GM03348 (cell line): ENCODE measurements around the gene FNDC3A.
A peak's percentile ranks its signal among the peaks of the same experiment; 100 is the strongest.
"Not testable (repeated sequence)": the region's sequence is repeated elsewhere in the genome, so short reads cannot be mapped to it uniquely, and the experiment has no call there.

Source experiments
- DNase-seq: peaks from one replicate; pipeline ENCODE4 v3.0.0; 2012; ENCODE audit warnings: low spot score

Gene FNDC3A

GRCh38 chr13:48977973-48978372 lies 2.3 kb downstream of the FNDC3A start:
- DNase-seq, result peak; percentile 49

GRCh38 chr13:48978942-48979601 lies 3.4 kb downstream of the FNDC3A start:
- no peak for DNase-seq

GRCh38 chr13:48979892-48980291 lies 4.2 kb downstream of the FNDC3A start:
- no peak for DNase-seq

- no peak for DNase-seq
These were observed 7.6 kb downstream of the FNDC3A start for GRCh38 chr13:48983331-48983730.

- DNase-seq, result no peak
These were observed 10.0 kb downstream of the FNDC3A start for GRCh38 chr13:48985756-48986155.

GRCh38 chr13:48990900-48991299 lies 15.2 kb downstream of the FNDC3A start:
- no peak for DNase-seq

- DNase-seq, result no peak
These were observed 17.4 kb downstream of the FNDC3A start for GRCh38 chr13:48993150-48993549.

GRCh38 chr13:48994706-48995105 lies 19.0 kb downstream of the FNDC3A start:
- peak; percentile 41 for DNase-seq

GRCh38 chr13:48998641-48999292 lies 23.1 kb downstream of the FNDC3A start:
- DNase-seq, result no peak

GRCh38 chr13:49000247-49000646 lies 24.5 kb downstream of the FNDC3A start:
- DNase-seq, result no peak

GRCh38 chr13:49018986-49019635 lies 43.4 kb downstream of the FNDC3A start:
- not testable (repeated sequence) for DNase-seq

- no peak for DNase-seq
These were observed 44.6 kb downstream of the FNDC3A start for GRCh38 chr13:49020328-49020727.

GRCh38 chr13:49020940-49021553 lies 45.3 kb downstream of the FNDC3A start:
- DNase-seq, result no peak

GRCh38 chr13:49021953-49022352 lies 46.2 kb downstream of the FNDC3A start:
- DNase-seq, result no peak

GRCh38 chr13:49022472-49023144 lies 46.9 kb downstream of the FNDC3A start:
- peak; percentile 38 for DNase-seq

- peak; percentile 60 for DNase-seq
These were observed 47.7 kb downstream of the FNDC3A start for GRCh38 chr13:49023431-49023830.

GRCh38 chr13:49026851-49027250 lies 51.1 kb downstream of the FNDC3A start:
- peak; percentile 19 for DNase-seq

GRCh38 chr13:49029570-49029969 lies 53.9 kb downstream of the FNDC3A start:
- DNase-seq, result no peak

- DNase-seq, result no peak
These were observed 54.5 kb downstream of the FNDC3A start for GRCh38 chr13:49030213-49030612.

GRCh38 chr13:49040872-49041271 lies 65.2 kb downstream of the FNDC3A start:
- no peak for DNase-seq

- no peak for DNase-seq
These were observed 66.8 kb downstream of the FNDC3A start for GRCh38 chr13:49042476-49042875.

- DNase-seq, result no peak
These were observed 68.3 kb downstream of the FNDC3A start for GRCh38 chr13:49044008-49044407.
